ENCODE results near the gene ANKFY1.
A peak's percentile ranks its signal among the peaks of the same experiment; 100 is the strongest.

Gene ANKFY1

DNA sequence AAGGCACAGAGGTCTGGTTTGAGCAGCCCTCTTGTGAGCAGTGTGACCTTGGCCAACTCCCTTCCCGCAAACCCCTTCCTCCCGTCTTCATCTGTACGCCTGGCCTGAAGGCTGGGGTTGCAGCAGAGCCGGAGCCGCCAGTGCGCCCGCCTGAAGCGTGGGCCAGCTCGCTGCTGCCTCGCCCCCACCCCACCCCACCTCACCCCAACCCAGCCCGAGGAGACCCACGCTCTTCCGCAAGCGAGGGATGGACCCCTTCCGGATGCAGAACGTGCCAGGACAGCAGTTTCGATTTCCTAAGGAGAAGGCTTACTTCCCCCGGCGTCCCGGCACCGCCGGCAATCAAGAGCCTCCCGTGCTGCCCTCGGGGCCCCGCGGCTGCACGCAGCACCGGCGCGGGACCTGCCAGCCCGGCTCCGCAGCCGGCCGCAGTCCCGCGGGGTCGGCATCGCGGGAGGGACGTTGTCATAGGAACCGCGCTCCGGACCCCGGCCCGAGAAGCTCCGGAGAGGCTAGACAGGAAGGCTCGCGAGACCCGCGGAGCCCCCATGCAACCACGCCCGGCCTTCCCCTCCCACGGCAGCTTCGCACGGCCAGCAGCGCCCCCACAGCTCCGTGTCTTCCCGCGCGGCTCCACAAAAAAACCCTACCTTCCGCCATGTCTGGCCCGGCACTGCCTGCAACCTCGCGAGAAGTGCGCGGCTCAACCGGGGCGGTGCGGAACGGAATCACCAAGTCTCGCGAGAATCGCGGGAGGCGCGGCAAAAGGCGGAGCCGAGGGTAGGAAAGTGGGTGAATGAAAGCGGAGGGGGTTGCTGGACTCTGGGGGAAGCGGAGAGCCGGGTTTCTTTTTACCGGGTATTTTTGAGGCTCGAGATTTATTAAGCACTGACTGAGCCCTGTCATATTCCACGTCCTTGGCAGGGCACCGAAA, at the start of gene ANKFY1:
ANKFY1 (minus strand) TSS at position 698 of the 934 bp plus-strand sequence; CDS start at position 660, 38 bp downstream.
- peak; percentile 98 for DNase-seq (ENCODE audit: low spot score)
- TF ChIP-seq, protein P1, sequence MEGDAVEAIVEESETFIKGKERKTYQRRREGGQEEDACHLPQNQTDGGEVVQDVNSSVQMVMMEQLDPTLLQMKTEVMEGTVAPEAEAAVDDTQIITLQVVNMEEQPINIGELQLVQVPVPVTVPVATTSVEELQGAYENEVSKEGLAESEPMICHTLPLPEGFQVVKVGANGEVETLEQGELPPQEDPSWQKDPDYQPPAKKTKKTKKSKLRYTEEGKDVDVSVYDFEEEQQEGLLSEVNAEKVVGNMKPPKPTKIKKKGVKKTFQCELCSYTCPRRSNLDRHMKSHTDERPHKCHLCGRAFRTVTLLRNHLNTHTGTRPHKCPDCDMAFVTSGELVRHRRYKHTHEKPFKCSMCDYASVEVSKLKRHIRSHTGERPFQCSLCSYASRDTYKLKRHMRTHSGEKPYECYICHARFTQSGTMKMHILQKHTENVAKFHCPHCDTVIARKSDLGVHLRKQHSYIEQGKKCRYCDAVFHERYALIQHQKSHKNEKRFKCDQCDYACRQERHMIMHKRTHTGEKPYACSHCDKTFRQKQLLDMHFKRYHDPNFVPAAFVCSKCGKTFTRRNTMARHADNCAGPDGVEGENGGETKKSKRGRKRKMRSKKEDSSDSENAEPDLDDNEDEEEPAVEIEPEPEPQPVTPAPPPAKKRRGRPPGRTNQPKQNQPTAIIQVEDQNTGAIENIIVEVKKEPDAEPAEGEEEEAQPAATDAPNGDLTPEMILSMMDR (IDR thresholded peaks at IDR 0.05; ENCODE audit: extremely low read depth, missing control alignments), result no peak

GRCh38 chr17:4310354-4311060, 46.7 kb upstream of the ANKFY1 start:
- TF ChIP-seq, protein P1 (IDR thresholded peaks at IDR 0.05; ENCODE audit: extremely low read depth, missing control alignments), result no peak
- no peak for DNase-seq (ENCODE audit: low spot score)

- no peak for DNase-seq (ENCODE audit: low spot score)
- TF ChIP-seq, protein P1 (IDR thresholded peaks at IDR 0.05; ENCODE audit: extremely low read depth, missing control alignments), result no peak
These were observed 46.1 kb upstream of the ANKFY1 start for GRCh38 chr17:4309897-4310296.

- TF ChIP-seq, protein P1 (IDR thresholded peaks at IDR 0.05; ENCODE audit: extremely low read depth, missing control alignments), result no peak
- no peak for DNase-seq (ENCODE audit: low spot score)
These were observed 43.6 kb upstream of the ANKFY1 start for GRCh38 chr17:4307179-4307930.

GRCh38 chr17:4305224-4305623, 41.4 kb upstream of the ANKFY1 start:
- no peak for DNase-seq (ENCODE audit: low spot score)
- TF ChIP-seq, protein P1 (IDR thresholded peaks at IDR 0.05; ENCODE audit: extremely low read depth, missing control alignments), result no peak

- TF ChIP-seq, protein P1 (IDR thresholded peaks at IDR 0.05; ENCODE audit: extremely low read depth, missing control alignments), result peak; percentile 25
- DNase-seq (ENCODE audit: low spot score), result peak; percentile 60
These were observed 40.7 kb upstream of the ANKFY1 start for GRCh38 chr17:4304417-4305027.

Data from GM20000 (cell line).